Gastroesophageal sphincter (tissue), 3 donors: Measurements from ENCODE around the gene PFDN4.

ENCODE experiments used
- CTCF ChIP-seq, 4 experiments: fragments of 200-600 bp in 2 of 4; fragments of 450-650 bp in 2 of 4; sonication (generic) in 1 of 4; IDR thresholded peaks; one replicate each; pipeline ENCODE4 v1.5.1; 2017 to 2019; ENCODE audit warnings: antibody characterized with exemption in 4 of 4, mild to moderate bottlenecking in 2 of 4, moderate library complexity in 2 of 4
- EP300 ChIP-seq: sonication (generic); formaldehyde crosslinking; IDR thresholded peaks from one replicate; pipeline ENCODE4 v1.6.1; 2017; ENCODE audit warnings: antibody characterized with exemption, mild to moderate bottlenecking
- POLR2A ChIP-seq, 2 donors: fragments of 450-650 bp; IDR thresholded peaks; one replicate each; pipeline ENCODE4 v1.6.1; 2017; ENCODE audit warnings: antibody characterized with exemption in 2 of 2, mild to moderate bottlenecking in 2 of 2, moderate library complexity in 1 of 2

GRCh38 chr20:54189630-54190029 lies 18.3 kb upstream of the PFDN4 start:
- TF ChIP-seq CTCF (IDR thresholded peaks at IDR 0.05): no peak
- no peak for TF ChIP-seq EP300
- no peak for TF ChIP-seq POLR2A (IDR thresholded peaks at IDR 0.05)
